Measurements from ENCODE around the gene CCDC93. TPM values are rescaled to one million over a fixed set of nuclear protein-coding genes. Genes with fewer than 3 reads are reported as not detected.

Gene CCDC93
- total and polyA plus RNA-seq, 10 of the 15 experiments (the other 5 are each of a cell fraction or from before 2014, with no cell fraction given): 3.6 to 27.2 (median 13.5) TPM

GRCh38 chr2:117941693-117942092, 72.2 kb downstream of the CCDC93 start:
- Histone ChIP-seq H3K4me2 (ENCODE audit: control insufficient read depth, insufficient read depth) (no peak overlapping the region), H3K79me2 (ENCODE audit: control insufficient read depth, insufficient read depth, low read length) (no peaks in the 10 kb centered on the region), H3K4me3 (no peak overlapping the region), H3K27ac (ENCODE audit: control insufficient read depth, insufficient read depth) (no peak overlapping the region), H3K4me1 (ENCODE audit: control insufficient read depth, insufficient read depth, low read length) (no peaks in the 10 kb centered on the region), H3K9ac (ENCODE audit: control insufficient read depth, insufficient read depth, low read length) (no peak overlapping the region), H2AFZ (ENCODE audit: control insufficient read depth, low read depth, low read length) (no peak overlapping the region), H3K9me3 (replicated peaks; ENCODE audit: control insufficient read depth, insufficient read depth, low read length) (no peaks in the 10 kb centered on the region), H3K27me3 (replicated peaks in 1 of 2; ENCODE audit: control insufficient read depth in 2 of 2, insufficient read depth in 2 of 2, low read length in 1 of 2) (no peaks in the 10 kb centered on the region), H3K36me3 (ENCODE audit: control insufficient read depth in 2 of 2, insufficient read depth in 2 of 2, low read length in 1 of 2) (peaks cover 20% of the 10 kb centered on the region in 2 experiments), H4K20me1 (ENCODE audit: control insufficient read depth, insufficient read depth) (no peaks in the 10 kb centered on the region)
- WGBS (ENCODE audit: insufficient coverage, insufficient replicate concordance, low lambda C conversion rate, missing lambda C conversion rate): 97% methylated on average over 5 of the region's 5 CpGs
- CTCF ChIA-PET: no interaction called here
- TF ChIP-seq TCF12 (IDR thresholded peaks at IDR 0.05; ENCODE audit: low read depth, low read length) (no peak), RB1 (IDR thresholded peaks at IDR 0.05; ENCODE audit: borderline replicate concordance) (no peak), ZNF384 (IDR thresholded peaks at IDR 0.05; ENCODE audit: borderline replicate concordance, low read depth, low read length) (no peak), RAD21 (IDR thresholded peaks at IDR 0.05; ENCODE audit: insufficient read depth, low read depth, low read length) (no peak), PAX5 (IDR thresholded peaks at IDR 0.05; ENCODE audit: borderline replicate concordance, low read depth, low read length) (no peak), HDAC2 (IDR thresholded peaks at IDR 0.05) (no peak), NFYA (IDR thresholded peaks at IDR 0.05; ENCODE audit: borderline replicate concordance, low read depth, low read length) (no peak), SMAD1 (IDR thresholded peaks at IDR 0.05; ENCODE audit: low read depth, partially characterized antibody) (no peak), RELA (IDR thresholded peaks at IDR 0.05; ENCODE audit: borderline replicate concordance, partially characterized antibody) (no peak), EGR1 (IDR thresholded peaks at IDR 0.05; ENCODE audit: borderline replicate concordance in 1 of 2, low read depth in 2 of 2, low read length in 2 of 2) (no peak), BACH1 (IDR thresholded peaks at IDR 0.05; ENCODE audit: borderline replicate concordance) (no peak), KDM1A (IDR thresholded peaks at IDR 0.05; ENCODE audit: borderline replicate concordance) (no peak), NFIC (IDR thresholded peaks at IDR 0.05; ENCODE audit: low read depth, low read length) (no peak), ZBTB11 (CRISPR knock-in tag; IDR thresholded peaks at IDR 0.05) (no peak)
- FAIRE-seq (no peak), ATAC-seq (no peak), DNase-seq (ENCODE audit: low read depth, low spot score) (no peak)
- intact Hi-C loops (cut with micrococcal nuclease; ENCODE audit: unreplicated experiment): no loop called here
- RAD21 ChIA-PET (ENCODE audit: unreplicated experiment): no interaction called here
- no TSS peak for BruUV-seq (replicated peaks)
- POLR2A ChIA-PET: no interaction called here
- SMC1A ChIA-PET (ENCODE audit: uncharacterized antibody, unreplicated experiment): no interaction called here
- in situ Hi-C loops (cut with MboI): no loop called here

Measured in GM12878 (cell line).